Measurements from ENCODE around the gene NCOA4.

Gene NCOA4

GRCh38 chr10:46020344-46020657 is 10.1 kb downstream of the NCOA4 start:
- peak overlapping the region; percentile 79 to 84 for H3K4me3 ChIP-seq (ENCODE audit: low read depth in 1 of 2, low read length in 1 of 2)
- H3K27me3 ChIP-seq, result no peaks in the 10 kb centered on the region
- TF ChIP-seq CTCF (IDR thresholded peaks at IDR 0.05), result no peak
- H3K36me3 ChIP-seq, result peaks cover 16% of the 10 kb centered on the region
- H3K9me3 ChIP-seq, result no peaks in the 10 kb centered on the region
- peaks cover 88 to 89% of the 10 kb centered on the region in 2 experiments for H3K4me1 ChIP-seq (ENCODE audit: control insufficient read depth in 1 of 2, insufficient read depth in 1 of 2, low read depth in 1 of 2, low read length in 1 of 2)
- H3K27ac ChIP-seq, result peak overlapping the region; percentile 94

- peak overlapping the region; percentile 79 to 84 for H3K4me3 ChIP-seq (ENCODE audit: low read depth in 1 of 2, low read length in 1 of 2)
- peaks cover 21% of the 10 kb centered on the region for H3K36me3 ChIP-seq
- H3K4me1 ChIP-seq (ENCODE audit: control insufficient read depth in 1 of 2, insufficient read depth in 1 of 2, low read depth in 1 of 2, low read length in 1 of 2), result peaks cover 84 to 85% of the 10 kb centered on the region in 2 experiments
- H3K27me3 ChIP-seq, result no peaks in the 10 kb centered on the region
- H3K9me3 ChIP-seq, result no peaks in the 10 kb centered on the region
- peak overlapping the region; percentile 94 for H3K27ac ChIP-seq
- no peak for TF ChIP-seq CTCF (IDR thresholded peaks at IDR 0.05)
Measured at GRCh38 chr10:46019569-46020343, 10.7 kb downstream of the NCOA4 start.

GRCh38 chr10:46019177-46019528 is 11.3 kb downstream of the NCOA4 start:
- H3K4me1 ChIP-seq (ENCODE audit: control insufficient read depth in 1 of 2, insufficient read depth in 1 of 2, low read depth in 1 of 2, low read length in 1 of 2), result peaks cover 78 to 79% of the 10 kb centered on the region in 2 experiments
- no peaks in the 10 kb centered on the region for H3K27me3 ChIP-seq
- H3K36me3 ChIP-seq, result peaks cover 27% of the 10 kb centered on the region
- TF ChIP-seq CTCF (IDR thresholded peaks at IDR 0.05), result no peak
- no peaks in the 10 kb centered on the region for H3K9me3 ChIP-seq
- peak overlapping the region; percentile 79 to 84 for H3K4me3 ChIP-seq (ENCODE audit: low read depth in 1 of 2, low read length in 1 of 2)
- peak overlapping the region; percentile 94 for H3K27ac ChIP-seq

- Histone ChIP-seq H3K27ac (peak overlapping the region; percentile 94), H3K4me1 (ENCODE audit: control insufficient read depth in 1 of 2, insufficient read depth in 1 of 2, low read depth in 1 of 2, low read length in 1 of 2) (peaks cover 72 to 74% of the 10 kb centered on the region in 2 experiments), H3K9me3 (no peaks in the 10 kb centered on the region), H3K4me3 (ENCODE audit: low read depth in 1 of 2, low read length in 1 of 2) (peak overlapping the region; percentile 79 to 84), H3K36me3 (peaks cover 33% of the 10 kb centered on the region), H3K27me3 (no peaks in the 10 kb centered on the region)
- TF ChIP-seq CTCF (IDR thresholded peaks at IDR 0.05), result no peak
Measured at GRCh38 chr10:46018453-46019176, 11.8 kb downstream of the NCOA4 start.

GRCh38 chr10:46017733-46018132 is 12.7 kb downstream of the NCOA4 start:
- peaks cover 67 to 68% of the 10 kb centered on the region in 2 experiments for H3K4me1 ChIP-seq (ENCODE audit: control insufficient read depth in 1 of 2, insufficient read depth in 1 of 2, low read depth in 1 of 2, low read length in 1 of 2)
- H3K36me3 ChIP-seq, result peaks cover 41% of the 10 kb centered on the region
- H3K27ac ChIP-seq, result peak overlapping the region; percentile 94
- H3K4me3 ChIP-seq (ENCODE audit: low read depth in 1 of 2, low read length in 1 of 2), result peak overlapping the region in 1 of 2 experiments; percentile 79
- H3K9me3 ChIP-seq, result no peaks in the 10 kb centered on the region
- no peaks in the 10 kb centered on the region for H3K27me3 ChIP-seq
- no peak for TF ChIP-seq CTCF (IDR thresholded peaks at IDR 0.05)
